Stimulated activated CD8-positive, alpha-beta memory T cell treated with anti-CD3 and anti-CD28 coated beads, Interleukin-7, amount 100 ng/mL, for 4 hours (primary cell): ENCODE data around the gene GEN1.

Source experiments
- DNase-seq, 2 donors: peaks; one replicate each; pipeline ENCODE4 v3.0.0-alpha.2; 2020; ENCODE audit warnings: low read depth in 2 of 2

The GEN1 gene

GRCh38 chr2:17754773-17755425 lies 961 bp downstream of the GEN1 start:
- DNase-seq, result no peak

- no peak for DNase-seq
Observed at GRCh38 chr2:17756668-17757067, 2.7 kb downstream of the GEN1 start.

GRCh38 chr2:17757321-17757720 lies 3.4 kb downstream of the GEN1 start:
- DNase-seq, result no peak

GRCh38 chr2:17758118-17758517 lies 4.2 kb downstream of the GEN1 start:
- no peak for DNase-seq

GRCh38 chr2:17759805-17760204 lies 5.9 kb downstream of the GEN1 start:
- DNase-seq, result no peak

- DNase-seq, result no peak
Observed at GRCh38 chr2:17762451-17762850, 8.5 kb downstream of the GEN1 start.

- DNase-seq, result no peak
Observed at GRCh38 chr2:17763641-17764333, 9.8 kb downstream of the GEN1 start.

GRCh38 chr2:17765398-17765797 lies 11.5 kb downstream of the GEN1 start:
- DNase-seq, result no peak

- DNase-seq, result no peak
Observed at GRCh38 chr2:17768894-17769293, 15.0 kb downstream of the GEN1 start.

GRCh38 chr2:17771956-17772355 lies 18.0 kb downstream of the GEN1 start:
- DNase-seq, result no peak

- no peak for DNase-seq
Observed at GRCh38 chr2:17772532-17772931, 18.6 kb downstream of the GEN1 start.

- DNase-seq, result no peak
Observed at GRCh38 chr2:17780546-17780945, 26.6 kb downstream of the GEN1 start.

GRCh38 chr2:17781482-17781881 lies 27.5 kb downstream of the GEN1 start:
- no peak for DNase-seq

- DNase-seq, result no peak
Observed at GRCh38 chr2:17786727-17787126, 32.8 kb downstream of the GEN1 start.

GRCh38 chr2:17788773-17789172 lies 34.8 kb downstream of the GEN1 start:
- no peak for DNase-seq

- DNase-seq, result no peak
Observed at GRCh38 chr2:17790536-17790935, 36.6 kb downstream of the GEN1 start.

- no peak for DNase-seq
Observed at GRCh38 chr2:17791121-17791816, 37.3 kb downstream of the GEN1 start.

- DNase-seq, result no peak
Observed at GRCh38 chr2:17791817-17792130, 37.8 kb downstream of the GEN1 start.

- DNase-seq, result no peak
Observed at GRCh38 chr2:17792515-17792914, 38.6 kb downstream of the GEN1 start.

- DNase-seq, result no peak
Observed at GRCh38 chr2:17793296-17793695, 39.4 kb downstream of the GEN1 start.

GRCh38 chr2:17793803-17794354 lies 39.9 kb downstream of the GEN1 start:
- DNase-seq, result no peak

- no peak for DNase-seq
Observed at GRCh38 chr2:17795309-17795708, 41.4 kb downstream of the GEN1 start.

GRCh38 chr2:17798338-17798737 lies 44.4 kb downstream of the GEN1 start:
- DNase-seq, result no peak
